Myocyte (in vitro differentiated cells): ENCODE results near the gene WDR6. TPM values are rescaled to one million over a fixed set of nuclear protein-coding genes. Genes with fewer than 3 reads are reported as not detected.

Experiments used
- DNase-seq: peaks from one replicate; pipeline ENCODE4 v3.0.0-alpha.2; 2012; ENCODE audit warnings: low read depth
- total RNA-seq: library from RNA; depleted of rRNA; stranded (reverse); fragments of >200 nt; gene quantifications from 2 replicates; pipeline ENCODE4 v1.2.3, GENCODE V29; 2014

The WDR6 gene
- total RNA-seq, 1 donor from 2014 or later, result 86.8 TPM

DNA sequence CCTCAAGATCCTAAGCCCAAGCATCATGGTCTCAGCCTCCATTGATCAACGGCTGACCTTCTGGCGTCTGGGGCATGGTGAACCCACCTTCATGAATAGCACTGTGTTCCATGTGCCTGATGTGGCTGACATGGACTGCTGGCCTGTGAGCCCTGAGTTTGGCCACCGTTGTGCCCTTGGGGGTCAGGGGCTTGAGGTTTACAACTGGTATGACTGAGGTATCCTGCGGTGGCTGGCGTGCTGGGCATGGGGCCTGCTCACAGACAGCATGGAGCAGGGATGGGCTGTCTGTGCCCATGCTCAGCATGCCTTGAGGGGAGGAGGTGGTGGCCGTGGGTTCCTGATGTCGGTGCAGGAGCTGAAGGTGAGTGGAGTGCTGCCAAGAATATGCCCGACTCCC lies 7.9 kb downstream of the WDR6 start:
- no peak for DNase-seq

DNA sequence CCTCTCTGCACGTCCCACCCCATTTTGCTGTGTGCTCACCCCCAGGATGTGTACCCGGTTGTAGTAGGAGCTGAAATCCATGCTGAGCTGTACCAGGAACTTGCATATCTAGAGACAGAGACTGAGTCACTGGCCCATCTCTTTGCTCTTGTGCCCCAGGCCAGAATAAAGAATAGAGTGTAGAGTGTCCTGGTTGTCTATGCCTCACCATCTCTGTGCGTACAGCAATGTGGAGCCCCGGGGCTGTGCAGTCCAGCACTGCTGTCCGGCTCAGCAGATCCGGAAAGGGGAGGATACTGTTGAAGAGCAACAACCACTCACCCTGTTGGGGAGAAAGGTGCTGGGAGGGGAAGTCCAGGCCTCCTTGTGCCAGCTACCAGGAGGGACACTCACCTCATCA lies 8.6 kb downstream of the WDR6 start:
- DNase-seq, result no peak

DNA sequence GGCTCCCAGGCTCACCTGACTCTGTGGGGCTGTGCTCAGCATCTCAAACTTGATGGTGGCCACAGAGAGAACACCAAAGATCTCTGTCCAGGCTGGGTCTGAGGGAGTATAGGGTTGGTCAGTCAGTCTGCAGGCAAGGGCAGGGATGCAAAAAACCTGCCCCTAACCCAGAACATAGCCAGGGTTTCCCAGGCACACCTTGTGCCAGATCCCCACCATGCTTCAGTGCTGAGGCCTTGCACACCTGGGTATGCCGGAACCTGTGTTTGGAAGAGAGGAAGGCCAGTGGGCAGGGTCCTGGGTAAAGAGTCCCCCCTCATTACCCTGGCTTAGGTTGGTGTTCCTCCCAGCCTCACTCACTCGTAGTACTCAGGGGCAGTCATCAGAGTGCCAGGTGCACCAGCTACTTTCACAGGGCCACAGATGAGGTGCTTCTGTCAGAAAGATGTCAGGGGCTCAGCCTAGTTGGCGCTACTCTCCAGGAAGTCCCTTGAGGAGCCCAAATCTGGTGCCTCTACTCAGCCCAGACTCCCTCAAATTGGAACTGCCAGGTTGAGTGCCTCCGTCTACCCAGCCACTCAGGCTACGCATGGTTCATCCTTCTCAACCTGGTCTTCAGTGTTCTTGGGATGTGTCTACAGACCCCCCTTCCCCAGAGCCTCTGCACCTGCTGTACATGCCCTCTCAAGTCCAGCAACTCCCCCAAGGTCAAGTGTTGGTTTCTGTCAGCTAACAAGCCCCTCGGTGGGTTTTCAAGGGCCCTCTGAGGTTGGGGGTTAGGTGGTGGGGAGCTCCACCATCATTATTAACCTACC lies 9.4 kb downstream of the WDR6 start:
- no peak for DNase-seq

DNA sequence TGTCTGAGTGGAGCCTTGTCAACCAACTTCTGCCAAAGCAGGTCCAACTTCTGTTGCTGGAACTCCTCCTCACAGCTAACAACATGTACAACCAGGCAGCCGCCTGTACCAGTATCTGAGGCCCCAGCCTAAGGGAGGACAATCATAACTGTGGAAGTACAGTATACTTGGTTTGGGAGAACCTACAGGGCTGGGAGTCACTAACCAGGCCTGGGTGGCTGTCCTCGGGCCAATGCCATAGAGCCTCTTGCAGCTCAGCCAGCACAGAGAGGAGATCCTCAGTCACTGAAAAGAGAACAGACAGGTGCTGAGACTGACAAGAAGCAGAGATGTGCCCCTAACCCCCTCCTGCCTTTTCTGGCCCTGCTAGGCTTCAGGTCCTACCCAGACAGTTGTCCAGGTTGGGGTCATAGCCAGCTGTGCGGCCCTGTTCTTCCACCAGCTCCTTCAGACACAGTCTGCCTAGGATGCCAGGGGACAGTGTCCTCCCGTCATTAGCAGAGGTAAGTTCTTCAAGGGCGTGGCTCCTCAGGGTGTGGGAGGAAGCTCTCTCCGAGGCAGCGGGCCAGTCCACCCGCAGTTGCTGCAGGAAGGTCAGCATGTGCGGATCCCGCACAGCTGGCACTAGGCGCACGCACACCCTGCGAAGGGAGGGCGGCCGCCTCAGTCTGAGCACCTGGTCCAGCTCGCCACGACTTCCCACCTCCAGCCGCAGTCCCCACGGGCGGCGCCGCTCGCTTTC lies 10.2 kb downstream of the WDR6 start:
- peak; percentile 55 for DNase-seq

DNA sequence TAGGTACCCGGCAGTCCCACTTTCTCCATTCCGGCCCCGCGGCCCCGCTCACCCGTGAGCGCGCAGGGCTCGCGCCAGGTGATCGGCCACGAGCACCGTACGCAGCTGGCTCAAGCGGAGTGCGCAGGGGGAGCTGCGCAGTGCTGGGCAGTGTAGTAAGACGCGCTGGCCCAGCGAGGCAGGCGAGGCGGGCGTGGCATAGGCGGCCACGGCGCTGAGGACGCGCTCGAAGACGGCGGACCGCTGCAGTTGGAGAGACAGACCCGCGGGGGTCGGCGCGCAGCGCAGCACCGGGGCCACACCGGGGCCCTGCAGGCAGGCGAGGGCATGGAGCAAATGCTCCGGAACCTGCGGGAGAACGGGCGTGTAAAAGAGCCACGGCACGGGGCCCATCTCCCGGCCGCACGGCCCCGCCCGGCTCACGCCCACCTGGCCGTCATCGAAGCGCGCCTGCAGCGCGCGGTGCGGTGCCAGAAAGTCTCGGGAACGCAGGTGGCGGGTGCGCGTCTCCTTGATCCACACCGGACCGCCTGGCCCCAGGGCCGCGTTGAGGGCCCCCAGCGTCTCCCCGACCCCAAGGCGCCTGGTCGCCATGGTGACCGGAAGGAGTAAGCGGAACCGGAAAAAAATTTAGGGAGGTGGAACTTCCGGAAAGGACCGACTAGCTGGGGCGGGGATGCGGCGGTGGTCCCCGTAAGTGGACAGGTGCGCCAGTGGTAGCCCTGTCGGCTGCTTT lies 10.9 kb downstream of the WDR6 start, which contains the start of gene DALRD3:
Gene DALRD3, minus strand, starts transcription at position 610 of the 736 bp plus-strand sequence. Its CDS starts 16 bp downstream, at position 594.
- DNase-seq, result peak; percentile 75

DNA sequence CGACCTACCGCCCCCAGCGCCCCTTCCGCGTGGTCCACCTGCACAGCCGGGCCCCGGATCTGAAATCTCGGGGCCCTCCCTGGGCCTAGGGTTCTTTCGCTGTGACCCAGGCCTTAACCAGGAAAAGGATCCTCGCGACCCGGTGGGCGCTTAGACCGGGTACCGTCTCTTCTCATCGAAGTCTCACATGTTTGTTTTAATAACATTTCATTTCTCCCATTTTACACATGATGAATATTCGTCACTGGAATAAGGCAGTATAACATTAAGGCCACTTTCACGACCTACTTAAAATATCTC lies 11.5 kb downstream of the WDR6 start:
- no peak for DNase-seq

DNA sequence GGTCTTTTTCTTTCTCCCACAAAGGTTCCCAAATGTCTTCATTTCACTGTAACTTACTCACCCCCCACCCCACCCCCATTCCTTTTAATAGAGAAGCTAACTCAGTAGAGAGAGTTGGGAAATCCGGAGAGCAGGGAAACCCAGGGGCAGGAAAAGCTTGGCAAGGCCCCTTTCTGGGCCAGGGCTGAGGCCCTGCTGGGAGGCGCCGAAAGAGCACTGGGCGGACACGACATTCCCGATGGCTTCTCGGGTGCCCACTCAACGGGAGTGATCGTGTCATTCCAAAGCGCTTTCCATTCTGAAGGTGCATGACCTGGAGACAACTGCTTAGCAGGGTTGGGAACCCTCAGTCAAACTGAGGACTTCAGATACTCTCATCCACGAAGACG lies 12.7 kb downstream of the WDR6 start:
- DNase-seq, result no peak

DNA sequence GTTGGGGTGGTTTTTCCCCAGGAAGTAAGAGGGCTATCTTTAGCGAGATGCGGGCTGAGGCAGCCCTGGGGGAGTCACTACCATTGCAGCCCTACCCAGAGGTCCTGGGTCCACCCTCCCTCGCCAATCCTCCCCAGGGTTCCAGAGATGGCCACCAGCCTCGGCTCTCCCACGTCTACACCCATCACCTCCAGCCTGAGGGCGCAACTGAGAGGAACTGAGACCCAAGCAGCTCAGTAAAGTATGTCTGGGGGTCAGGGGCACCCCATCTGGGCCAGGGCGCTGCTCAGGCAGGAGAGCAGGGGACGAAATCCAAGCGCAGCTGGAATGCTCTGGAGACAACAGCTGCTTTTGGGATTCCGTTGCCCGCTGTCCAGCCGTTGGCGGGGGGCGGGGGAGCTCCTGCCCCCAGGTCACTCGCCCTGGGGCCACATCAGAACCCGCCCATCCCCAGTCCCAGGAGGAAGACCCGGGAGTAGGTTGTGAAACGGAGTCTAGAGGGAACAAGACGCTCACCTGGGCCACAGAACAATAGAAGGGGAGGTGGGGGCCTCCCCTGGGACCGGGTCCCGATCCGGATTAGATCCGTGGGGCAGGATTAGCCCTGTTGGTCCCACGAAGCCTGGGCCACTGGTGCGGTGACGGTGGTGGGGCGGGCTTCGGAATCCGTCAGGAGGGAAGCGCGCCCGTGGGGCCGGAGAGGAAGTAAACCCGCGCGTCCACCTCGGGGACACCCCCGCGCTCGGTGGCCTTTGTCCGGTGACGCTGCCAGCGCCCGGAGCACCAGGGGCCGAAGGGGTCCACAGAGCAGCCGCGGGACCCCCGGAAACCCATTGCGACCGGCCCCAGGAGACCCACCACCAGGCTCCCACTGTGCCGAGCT lies 13.4 kb downstream of the WDR6 start:
- peak; percentile 62 for DNase-seq

DNA sequence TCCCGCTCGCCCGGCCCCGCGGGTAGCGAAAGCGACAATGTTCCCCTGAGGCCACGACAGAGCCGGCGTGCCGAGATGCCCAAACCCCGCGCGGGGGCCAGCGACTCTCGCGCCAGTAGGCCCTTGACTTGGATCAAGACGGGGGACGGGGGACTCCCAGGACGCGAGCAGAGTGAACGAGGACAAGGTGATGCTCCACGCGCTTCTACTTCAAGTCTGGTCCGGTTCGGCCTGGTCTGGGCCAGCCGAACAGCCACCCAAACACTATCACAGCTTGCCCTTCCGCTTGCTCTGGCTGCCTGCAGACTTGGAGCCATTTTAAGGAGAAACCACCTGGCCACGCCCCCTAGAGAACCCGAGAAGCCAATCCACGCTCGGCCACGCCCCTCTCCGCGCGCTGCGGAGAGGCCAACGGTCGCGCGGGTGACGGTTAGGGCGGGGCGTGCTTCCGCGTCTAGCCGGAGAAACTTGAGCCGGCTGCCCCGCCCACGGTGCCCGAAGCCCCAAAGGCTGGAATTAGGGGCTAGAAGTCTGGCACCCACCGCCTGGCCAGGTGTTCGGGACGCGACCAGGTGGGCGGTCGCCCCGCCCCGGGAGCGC lies 14.1 kb downstream of the WDR6 start:
- peak; percentile 99 for DNase-seq

DNA sequence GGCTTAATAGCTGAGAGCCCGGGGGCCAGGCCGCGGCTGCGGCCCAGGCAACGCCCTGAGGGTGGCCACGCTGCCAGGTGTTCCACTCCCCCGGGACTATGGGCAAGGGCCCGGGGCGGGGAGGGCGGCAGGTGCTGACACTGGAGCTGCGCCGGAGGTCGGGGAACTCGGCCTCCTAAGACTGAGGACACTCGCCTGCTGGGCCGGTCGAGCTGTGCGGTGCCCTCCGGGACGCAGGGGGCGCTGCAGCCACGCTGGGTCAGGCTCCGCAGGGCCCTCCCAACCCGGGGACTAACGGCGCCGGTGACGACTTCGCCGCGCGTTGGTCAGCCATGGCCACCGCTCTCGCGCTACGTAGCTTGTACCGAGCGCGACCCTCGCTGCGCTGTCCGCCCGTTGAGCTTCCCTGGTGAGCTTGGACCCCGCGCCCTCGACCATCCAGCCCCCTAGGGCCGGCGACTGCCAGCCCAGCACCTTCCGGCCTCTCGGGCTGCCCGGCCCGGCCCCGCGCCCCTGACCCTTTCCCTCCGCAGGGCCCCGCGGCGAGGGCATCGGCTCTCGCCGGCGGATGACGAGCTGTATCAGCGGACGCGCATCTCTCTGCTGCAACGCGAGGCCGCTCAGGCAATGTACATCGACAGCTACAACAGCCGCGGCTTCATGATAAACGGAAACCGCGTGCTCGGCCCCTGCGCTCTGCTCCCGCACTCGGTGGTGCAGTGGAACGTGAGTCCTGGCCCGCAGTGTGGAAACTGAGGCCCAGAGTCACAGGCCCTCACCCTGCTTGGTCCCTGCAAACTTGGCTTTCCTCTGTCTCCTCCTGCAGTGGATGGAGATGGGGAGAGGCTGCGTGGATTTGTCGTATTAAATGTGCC lies 14.9 kb downstream of the WDR6 start, which contains the start of gene NDUFAF3:
Gene NDUFAF3, plus strand, starts transcription at position 309 of the 875 bp plus-strand sequence. Its CDS starts 24 bp downstream, at position 333.
- DNase-seq, result peak; percentile 98

DNA sequence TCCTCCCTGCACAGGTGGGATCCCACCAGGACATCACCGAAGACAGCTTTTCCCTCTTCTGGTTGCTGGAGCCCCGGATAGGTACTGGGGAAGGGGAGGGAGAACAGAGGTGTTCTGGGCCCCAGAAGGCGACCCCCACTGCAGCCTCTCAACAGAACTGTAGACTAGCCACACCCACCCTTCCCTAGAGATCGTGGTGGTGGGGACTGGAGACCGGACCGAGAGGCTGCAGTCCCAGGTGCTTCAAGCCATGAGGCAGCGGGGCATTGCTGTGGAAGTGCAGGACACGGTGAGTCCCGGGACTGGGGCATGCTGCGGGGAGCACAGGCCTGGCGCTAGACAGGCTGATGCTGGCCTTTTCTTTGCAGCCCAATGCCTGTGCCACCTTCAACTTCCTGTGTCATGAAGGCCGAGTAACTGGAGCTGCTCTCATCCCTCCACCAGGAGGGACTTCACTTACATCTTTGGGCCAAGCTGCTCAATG lies 15.5 kb downstream of the WDR6 start:
- DNase-seq, result no peak

DNA sequence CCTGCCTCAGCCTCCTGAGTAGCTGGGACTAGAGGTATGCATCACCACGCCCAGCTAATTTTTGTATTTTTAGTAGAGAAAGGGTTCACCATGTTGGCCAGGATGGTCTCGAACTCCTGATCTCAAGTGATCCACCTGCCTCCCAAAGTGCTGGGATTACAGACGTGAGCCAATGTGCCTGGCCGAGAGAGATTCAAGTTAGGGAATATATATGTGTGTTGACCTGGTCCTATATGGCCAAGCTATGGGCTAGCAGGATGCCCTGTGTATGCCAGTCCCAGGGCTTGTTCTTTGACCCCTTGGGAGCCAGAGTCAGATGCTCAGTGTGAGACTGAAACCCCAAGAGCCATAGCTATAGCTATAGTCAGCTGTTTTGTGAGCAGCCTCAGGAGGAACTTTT lies 16.6 kb downstream of the WDR6 start:
- no peak for DNase-seq

DNA sequence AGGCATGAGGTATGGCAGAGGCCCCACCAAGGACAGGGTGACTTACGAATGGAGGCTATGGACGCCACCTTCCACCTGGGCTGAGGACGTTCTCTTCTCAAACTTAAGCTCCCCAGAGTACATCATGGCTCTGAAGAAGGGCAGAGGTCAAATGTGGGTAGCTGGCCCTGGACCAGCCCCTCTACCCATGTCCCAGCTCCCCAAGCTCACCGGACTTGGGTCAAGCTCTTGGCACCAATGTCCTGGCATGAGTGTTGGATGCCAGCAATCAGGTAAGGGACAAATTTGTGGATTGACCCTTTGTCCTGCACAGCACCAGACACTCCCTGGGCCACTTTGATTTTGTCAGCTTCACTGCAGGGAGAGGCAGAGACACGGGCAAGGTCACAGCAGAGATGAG lies 17.3 kb downstream of the WDR6 start:
- no peak for DNase-seq

DNA sequence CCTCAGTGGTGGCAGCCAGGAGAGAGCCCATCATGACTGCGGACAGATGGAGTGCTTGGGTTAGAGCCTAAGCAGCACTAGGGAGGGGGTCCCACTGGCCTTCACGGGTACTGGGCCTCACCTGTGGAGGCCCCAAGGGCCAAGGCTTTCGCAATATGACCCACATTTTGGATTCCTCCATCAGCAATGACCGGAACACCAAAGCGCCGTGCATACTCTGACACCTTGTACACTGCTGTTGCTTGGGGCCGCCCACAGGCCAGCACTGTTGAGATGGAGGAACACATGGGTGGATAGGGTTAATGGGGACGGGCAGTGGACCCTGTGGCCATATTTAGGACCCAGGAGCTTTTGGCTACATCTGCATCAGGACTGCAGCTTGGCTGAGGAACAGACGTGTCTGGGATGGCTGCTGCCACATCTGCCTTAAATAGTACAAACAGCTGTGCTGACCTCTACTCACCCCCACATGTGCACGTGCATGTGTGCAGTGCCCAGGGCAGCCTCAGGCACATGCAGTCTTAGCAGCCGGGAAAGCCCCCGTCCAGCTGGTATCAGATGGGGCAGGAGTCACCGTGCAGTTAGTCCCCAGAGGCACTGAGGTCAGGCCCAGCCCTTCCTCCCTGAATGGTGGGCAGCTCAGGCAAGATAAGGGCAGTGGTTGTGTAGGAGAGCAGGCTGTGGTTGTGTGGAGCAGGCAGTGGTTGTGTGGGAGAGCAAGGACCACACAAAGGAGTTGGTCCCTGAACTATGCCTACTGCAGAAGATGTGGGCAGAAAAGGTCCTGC lies 18.0 kb downstream of the WDR6 start:
- peak; percentile 75 for DNase-seq

DNA sequence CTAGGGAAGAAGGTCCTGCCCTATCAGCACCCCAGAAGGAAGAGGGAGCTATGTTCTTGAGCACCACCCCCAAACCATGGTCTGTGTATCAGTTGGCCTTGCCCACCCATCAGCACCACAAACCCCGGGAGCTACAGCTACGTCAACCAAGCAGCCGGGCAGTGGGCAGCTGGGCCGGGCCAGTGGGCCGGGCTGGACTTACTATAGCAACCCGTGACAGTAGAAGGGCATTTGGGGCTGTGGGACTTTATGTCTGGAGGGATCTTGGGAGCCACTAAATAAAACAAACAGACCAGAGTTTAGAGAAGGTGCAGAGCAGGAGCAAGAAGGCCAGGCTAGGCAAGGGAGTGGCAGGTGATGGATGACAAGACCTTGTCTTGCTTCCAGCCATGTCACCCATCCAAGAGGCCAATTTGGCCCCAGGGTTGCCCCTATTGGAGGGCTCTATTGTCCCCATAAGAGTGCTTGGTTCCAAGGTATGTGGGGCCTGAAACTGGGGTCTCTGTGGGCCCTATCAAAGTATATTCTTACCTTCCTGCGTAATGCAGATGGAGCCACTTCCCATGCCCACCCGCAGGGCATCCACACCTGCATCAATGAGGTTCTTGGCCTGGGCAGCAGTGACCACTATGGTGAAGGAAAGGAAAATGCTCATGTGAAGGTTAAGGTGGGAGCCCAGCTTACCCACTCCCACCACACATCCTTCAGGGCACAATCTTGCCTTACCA lies 18.8 kb downstream of the WDR6 start:
- no peak for DNase-seq

DNA sequence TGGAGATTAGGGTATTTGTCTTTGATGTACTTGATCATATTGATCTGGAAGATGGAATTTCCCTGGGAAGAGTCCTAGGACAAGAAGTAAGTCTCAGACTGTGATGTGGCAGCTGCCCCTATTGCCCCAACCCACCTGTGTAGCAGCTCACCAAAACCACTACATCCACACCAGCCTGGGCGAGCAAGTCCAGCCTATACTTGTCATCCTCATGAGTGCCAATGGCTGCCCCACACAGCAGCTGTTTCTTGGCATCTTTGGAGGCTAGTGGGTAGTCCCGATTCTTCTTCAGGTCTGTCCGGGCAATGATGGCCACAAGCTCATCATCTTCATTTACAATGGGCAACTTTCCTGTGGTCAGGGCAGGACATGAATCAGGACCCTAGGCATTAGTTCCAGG lies 19.3 kb downstream of the WDR6 start:
- peak; percentile 70 for DNase-seq

DNA sequence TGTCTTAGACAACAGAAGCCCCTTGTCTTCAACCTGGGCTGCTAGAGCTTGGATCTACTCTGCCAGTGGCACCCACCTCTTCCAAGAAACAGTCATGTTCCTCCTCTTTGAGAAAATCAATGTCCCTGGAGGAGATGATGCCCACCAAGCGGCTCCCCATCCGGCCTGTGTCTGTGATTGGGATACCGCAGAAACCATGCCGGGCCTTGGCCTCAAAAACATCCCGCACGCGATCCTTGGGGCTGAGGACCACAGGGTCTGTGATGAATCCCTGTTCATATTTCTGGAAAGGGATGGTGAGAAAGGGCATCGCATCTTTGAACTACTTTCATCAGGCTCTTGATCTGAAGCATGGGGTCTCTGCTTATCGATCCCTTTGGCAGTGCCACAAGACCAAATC lies 20.4 kb downstream of the WDR6 start:
- DNase-seq, result no peak

DNA sequence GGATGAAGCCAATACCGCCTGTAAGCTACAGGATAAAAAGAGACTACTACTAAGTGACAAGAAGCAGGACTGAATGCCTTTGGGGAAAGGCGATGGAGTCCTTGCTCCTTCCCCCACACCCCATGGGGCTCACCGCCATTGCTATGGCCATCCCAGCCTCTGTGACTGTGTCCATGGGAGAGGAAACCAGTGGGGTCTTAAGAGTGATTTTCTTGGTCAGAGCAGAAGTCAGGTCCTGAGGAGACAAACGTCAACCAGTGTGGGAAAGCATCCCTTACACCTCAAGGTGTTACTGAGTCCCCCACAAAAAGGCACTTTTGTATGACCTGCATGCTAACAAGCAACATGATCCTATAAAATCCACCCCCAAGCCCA lies 21.1 kb downstream of the WDR6 start:
- no peak for DNase-seq
